Activated CD4-positive, alpha-beta T cell treated with anti-CD3 and anti-CD28 coated beads for 24 hours (primary cell): Measurements from ENCODE around the gene HEATR3.

Experiments
- DNase-seq, 2 donors: peaks; one replicate each; pipeline ENCODE4 v3.0.0-alpha.2; 2020; ENCODE audit warnings: low read depth in 2 of 2

Gene HEATR3

DNA sequence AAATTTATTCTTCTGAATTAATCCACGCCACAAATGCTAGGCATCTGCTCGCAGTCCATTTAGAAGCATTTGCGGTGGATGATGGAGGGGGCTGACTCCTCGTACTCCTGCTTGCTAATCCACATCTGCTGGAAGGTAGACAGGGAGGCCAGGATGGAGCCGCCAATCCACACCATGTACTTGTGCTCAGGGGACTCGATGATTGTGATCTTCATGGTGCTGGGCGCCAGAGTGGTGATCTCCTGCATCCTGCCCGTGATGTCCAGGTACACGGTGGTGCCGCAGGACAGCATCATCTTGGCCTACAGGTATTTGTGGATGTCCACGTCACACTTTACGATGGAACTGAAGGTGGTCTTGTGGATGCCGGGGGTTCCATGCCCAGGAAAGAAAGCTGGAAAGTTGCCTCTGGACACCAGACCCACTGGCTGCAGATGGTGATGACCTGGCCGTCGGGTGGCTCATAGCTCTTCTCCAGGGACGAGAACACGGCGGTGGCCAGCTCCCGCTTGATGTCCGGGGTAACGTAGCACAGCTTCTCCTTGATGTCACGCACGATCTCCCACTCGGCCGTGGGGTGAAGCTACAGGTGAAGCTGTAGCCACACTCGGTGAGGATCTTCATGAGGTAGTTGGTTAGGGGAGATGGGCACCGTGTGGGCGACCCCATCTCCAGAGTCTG is 7.5 kb upstream of the HEATR3 start:
- no peak for DNase-seq

DNA sequence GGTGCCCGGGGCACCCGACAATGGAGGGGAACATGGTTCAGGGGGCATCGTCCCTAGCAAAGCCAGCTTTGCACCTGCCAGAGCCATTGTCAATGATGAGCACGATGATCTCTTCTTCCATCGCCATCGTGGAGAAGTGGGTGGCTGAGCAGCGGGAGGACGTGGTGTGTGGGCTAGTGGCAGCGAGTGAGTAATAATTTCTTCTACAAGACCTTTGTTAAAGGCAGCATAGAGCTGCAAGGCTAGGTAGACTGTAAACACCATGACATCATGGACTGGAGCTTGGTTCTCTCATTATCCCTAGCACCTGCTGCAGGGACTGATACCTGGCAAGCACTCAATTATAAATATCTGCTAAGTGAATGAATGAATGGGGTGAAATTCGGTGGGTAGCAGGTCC is 6.7 kb upstream of the HEATR3 start:
- DNase-seq, result no peak

GRCh38 chr16:50059669-50060068 is 6.1 kb upstream of the HEATR3 start:
- no peak for DNase-seq

DNA sequence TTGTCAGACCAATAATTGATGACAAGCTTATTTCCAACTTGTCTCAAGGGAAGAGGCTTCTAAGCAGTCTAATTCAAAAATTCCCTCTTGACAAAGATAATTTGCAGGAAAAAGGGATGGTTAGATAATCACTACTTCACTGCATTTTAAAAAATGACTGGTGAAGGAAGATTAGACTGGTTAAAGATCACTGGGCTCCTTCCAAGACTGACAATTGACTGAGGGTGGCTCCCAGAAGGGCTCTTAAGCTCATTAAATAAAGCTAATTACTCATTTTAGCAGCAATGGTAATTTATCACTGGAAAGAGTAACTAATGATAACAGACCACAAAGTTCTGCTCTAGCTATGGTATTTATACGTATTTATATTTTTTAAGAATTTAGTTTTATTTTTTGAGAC is 4.4 kb upstream of the HEATR3 start:
- no peak for DNase-seq

DNA sequence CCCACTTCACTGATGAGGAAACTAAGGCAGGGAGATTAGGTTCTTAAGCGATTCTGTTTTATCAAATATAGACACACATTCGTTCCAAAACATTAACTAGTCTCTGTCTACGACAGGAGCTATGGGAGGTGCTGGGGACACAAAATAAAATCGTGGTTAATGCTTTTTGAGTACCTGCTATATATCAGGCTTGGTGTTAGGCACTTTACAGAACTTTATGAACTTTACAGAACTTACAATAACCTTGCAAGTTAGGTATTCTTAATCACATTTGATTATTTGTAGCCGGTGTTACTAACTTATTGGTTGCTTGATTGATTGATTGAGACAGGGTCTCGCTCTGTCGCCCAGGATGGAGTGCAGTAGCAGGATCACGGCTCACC is 538 bp upstream of the HEATR3 start:
- DNase-seq, result no peak

DNA sequence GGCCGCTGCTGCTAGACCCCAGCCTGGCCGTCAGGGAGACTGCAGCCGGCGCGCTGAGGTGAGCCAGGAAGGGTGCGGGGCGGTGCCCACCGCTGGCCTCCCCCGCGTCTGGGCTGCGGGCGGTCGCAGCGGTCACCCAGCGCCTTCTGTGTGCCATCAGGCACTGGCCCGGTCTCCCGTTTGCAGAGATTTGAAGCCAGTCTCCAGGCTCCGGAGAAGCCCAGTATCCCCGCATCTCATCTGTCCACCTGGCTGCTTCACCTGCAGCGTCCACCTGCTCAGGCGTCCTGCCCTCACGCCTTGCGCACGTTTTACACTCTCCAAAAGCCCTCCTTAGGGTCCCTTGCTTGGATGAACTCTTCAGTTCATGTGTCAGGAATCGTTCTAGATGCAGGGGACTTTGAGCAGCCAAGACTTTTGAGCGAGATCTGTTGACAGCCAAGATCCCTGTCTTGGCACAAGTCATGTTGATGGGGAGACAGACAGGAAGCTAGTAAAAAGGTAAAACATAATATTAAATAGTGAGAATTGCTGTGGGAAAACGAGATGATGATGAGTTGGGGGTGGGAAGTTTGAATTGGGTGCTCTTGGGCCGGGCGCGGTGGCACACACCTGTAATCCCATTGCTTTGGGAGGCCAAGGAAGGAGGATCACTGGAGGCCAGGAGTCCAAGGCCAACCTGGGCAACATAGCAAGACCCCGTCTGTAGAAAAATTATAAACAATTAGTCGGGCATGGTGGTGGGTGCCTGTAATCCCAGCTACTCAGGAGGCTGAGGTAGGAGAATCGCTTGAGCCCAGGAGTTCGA is 916 bp downstream of the HEATR3 start:
- no peak for DNase-seq

- no peak for DNase-seq
These were observed 1.6 kb downstream of the HEATR3 start for GRCh38 chr16:50067290-50067853.

- no peak for DNase-seq
These were observed 2.8 kb downstream of the HEATR3 start for GRCh38 chr16:50068550-50068949.

- no peak for DNase-seq
These were observed 3.3 kb downstream of the HEATR3 start for GRCh38 chr16:50069060-50069459.

GRCh38 chr16:50071075-50071671 is 5.4 kb downstream of the HEATR3 start:
- DNase-seq, result no peak

- no peak for DNase-seq
These were observed 7.0 kb downstream of the HEATR3 start for GRCh38 chr16:50072730-50073129.

- DNase-seq, result no peak
These were observed 13.8 kb downstream of the HEATR3 start for GRCh38 chr16:50079397-50080140.

DNA sequence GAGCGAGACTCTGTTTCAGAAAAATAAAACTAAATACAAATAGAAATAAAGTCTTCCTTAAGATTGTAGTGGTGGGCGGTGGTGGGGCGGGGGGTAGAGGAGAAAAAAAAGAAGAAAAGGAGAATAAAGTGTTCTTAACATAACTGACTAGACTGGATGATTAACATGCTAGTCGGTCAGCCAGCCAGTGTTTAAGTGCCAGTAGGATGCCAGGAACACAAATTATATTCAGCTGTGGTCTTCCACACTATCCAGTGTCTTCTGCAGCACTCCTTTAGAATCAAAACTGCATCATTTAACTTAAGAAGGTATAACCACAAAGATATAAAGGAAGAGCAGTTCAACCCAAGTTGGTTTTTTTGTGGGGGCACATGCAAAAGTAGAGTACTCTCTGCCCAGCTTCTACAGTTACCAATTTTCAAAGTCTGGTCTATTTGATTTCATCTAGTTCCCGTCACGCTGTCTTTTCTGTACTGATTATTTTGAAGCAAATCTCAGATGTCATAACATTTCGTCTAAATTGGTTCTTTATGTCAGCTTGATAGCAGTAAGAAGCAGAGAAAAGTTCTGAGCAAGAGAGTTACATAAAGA is 15.8 kb downstream of the HEATR3 start:
- no peak for DNase-seq

- DNase-seq, result no peak
These were observed 18.2 kb downstream of the HEATR3 start for GRCh38 chr16:50083996-50084395.

GRCh38 chr16:50086176-50086575 is 20.4 kb downstream of the HEATR3 start:
- no peak for DNase-seq

DNA sequence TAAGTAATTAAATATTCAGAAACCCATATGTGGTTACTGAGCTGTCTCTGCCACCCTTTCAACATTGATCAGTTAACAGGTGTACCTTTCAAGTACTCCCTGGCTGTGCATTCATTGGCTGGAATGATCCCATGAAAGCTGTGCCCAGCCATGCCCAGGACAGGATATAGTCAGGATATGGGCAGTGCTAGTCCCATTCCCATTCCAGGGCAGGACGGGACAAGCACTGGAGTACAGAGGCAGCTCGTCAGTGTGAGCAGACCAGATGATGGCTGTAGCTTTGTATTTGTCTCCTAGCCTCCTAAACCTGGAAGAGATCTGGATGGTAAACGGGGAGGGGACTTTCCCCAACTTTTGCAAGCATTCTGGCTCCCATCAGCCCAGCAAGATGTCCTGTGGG is 22.5 kb downstream of the HEATR3 start:
- DNase-seq, result no peak

GRCh38 chr16:50092891-50093290 is 27.1 kb downstream of the HEATR3 start:
- no peak for DNase-seq

- no peak for DNase-seq
These were observed 28.1 kb downstream of the HEATR3 start for GRCh38 chr16:50093607-50094539.

DNA sequence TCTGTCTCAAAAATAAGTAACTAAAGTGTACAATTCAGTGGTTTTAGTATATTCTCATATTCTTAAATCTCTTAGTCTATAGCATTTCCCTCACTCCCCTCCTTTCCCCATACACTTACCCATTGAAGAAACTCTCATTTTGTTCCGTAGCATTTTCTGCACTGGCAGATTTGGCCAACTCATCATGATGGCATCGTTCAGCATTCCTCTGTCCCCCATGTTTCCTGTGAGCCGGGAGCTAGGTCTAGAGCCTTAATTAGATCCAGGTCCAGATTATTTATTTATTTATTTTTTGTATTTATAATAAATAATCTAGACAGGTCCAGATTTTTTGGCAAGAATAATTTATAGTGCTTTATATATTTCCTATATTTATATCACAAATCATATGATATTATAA is 31.0 kb downstream of the HEATR3 start:
- no peak for DNase-seq

- DNase-seq, result no peak
These were observed 34.3 kb downstream of the HEATR3 start for GRCh38 chr16:50099957-50100648.
